Hematopoietic multipotent progenitor cell treated with erythropoietin and hydrocortisone succinate and interleukin-3 and kit ligand, for 17 days (in vitro differentiated cells): Measurements from ENCODE around the gene TSSK6.
"Not testable (repeated sequence)": the region's sequence is repeated elsewhere in the genome, so short reads cannot be mapped to it uniquely, and the experiment has no call there.

Experiments used
- DNase-seq: peaks from one replicate; pipeline ENCODE4 v3.0.0-alpha.2; 2015; ENCODE audit warnings: low spot score

Gene TSSK6

GRCh38 chr19:19487077-19487949 is 28.0 kb downstream of the TSSK6 start:
- no peak for DNase-seq

- DNase-seq = no peak
Observed at GRCh38 chr19:19486343-19487076, 28.8 kb downstream of the TSSK6 start.

- DNase-seq = no peak
Observed at GRCh38 chr19:19485998-19486290, 29.4 kb downstream of the TSSK6 start.

GRCh38 chr19:19485161-19485997 is 30.0 kb downstream of the TSSK6 start:
- no peak for DNase-seq

- DNase-seq = no peak
Observed at GRCh38 chr19:19482809-19483596, 32.3 kb downstream of the TSSK6 start.

GRCh38 chr19:19480688-19481087 is 34.7 kb downstream of the TSSK6 start:
- DNase-seq = no peak

- DNase-seq = peak; percentile 75
Observed at GRCh38 chr19:19477705-19478383, 37.5 kb downstream of the TSSK6 start.

- peak; percentile 77 for DNase-seq
Observed at GRCh38 chr19:19475849-19476828, 39.2 kb downstream of the TSSK6 start.

- DNase-seq = no peak
Observed at GRCh38 chr19:19475015-19475765, 40.2 kb downstream of the TSSK6 start.

GRCh38 chr19:19472106-19472505 is 43.2 kb downstream of the TSSK6 start:
- DNase-seq = not testable (repeated sequence)

- DNase-seq = no peak
Observed at GRCh38 chr19:19471682-19472081, 43.7 kb downstream of the TSSK6 start.

- no peak for DNase-seq
Observed at GRCh38 chr19:19470579-19470978, 44.8 kb downstream of the TSSK6 start.

GRCh38 chr19:19468424-19469050 is 46.8 kb downstream of the TSSK6 start:
- no peak for DNase-seq

GRCh38 chr19:19466201-19466600 is 49.1 kb downstream of the TSSK6 start:
- no peak for DNase-seq

GRCh38 chr19:19465436-19466070 is 49.8 kb downstream of the TSSK6 start:
- no peak for DNase-seq

GRCh38 chr19:19464339-19465098 is 50.8 kb downstream of the TSSK6 start:
- no peak for DNase-seq
